GM18511 (cell line): Measurements from ENCODE around the gene DRGX.

ENCODE experiments used
- ATAC-seq: cut with Tn5 transposase; IDR thresholded peaks from one replicate; pipeline ENCODE4 v1.9.1; 2021; ENCODE audit warnings: mild to moderate bottlenecking, moderate library complexity; ENCODE audit not compliant: unreplicated experiment

Gene DRGX

DNA sequence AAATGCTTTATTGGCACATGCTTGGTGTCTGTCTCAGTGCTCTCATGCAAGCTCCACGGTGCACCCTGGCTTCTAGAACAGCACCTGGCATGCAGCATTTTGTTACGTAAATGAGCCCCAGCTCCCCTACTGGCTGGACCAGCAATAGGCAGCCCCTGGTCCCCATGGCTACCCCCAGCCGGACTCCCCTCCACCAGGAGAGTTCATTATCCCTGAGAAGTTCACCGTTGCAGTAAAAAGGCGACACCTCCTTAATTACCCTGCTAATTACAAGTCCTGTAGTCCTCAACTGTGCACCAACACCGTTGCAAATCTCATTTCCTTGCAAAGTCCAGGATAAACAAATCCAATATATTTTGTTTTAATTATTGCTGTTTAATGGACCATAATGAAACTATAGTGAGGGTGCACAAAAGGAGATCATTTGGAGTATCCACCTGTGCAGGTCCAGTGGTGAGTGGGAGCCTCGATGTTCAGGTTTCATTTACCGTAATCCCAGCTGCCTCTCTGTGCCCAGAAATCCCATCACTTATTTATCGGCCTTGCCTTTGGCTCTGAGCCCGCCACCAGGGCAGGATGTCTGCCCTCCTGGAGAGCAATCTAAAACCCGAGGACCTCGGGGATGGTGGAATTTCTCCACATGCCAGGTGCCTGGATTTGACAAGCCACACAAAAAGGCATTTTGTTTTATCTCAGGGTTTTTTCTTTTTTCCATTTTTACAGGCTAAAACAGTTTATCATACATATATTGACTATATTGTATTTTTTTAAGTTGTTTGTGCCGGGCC is 12.8 kb upstream of the DRGX start:
- no peak for ATAC-seq

DNA sequence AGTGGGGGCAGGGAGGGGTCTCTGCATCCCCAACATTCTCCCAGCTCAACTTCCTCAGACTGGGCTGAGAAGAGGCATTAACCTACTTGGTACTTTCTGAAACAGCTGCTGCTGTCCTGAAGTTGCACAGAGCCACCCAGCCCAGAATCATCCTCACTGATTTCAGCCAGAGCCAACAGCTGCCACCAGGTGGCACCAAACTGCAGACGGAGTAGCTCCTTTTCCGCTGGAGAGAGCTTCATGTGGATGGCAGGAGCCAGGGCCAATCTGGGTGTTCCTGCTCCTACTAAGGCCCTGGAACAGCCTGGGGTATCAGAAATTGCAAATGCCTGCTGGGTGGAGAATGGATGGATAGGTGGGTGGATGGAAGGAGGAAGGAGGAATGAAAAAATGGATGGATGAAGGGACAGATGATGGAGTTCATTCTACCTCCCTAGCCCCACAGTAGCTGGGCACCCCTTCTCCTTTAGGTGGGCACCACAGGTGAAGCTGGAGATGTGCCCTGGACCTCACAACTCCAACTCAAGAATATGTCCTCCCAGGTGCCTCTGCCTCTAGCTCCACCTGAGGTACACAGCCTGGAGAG is 11.8 kb upstream of the DRGX start:
- ATAC-seq = no peak

DNA sequence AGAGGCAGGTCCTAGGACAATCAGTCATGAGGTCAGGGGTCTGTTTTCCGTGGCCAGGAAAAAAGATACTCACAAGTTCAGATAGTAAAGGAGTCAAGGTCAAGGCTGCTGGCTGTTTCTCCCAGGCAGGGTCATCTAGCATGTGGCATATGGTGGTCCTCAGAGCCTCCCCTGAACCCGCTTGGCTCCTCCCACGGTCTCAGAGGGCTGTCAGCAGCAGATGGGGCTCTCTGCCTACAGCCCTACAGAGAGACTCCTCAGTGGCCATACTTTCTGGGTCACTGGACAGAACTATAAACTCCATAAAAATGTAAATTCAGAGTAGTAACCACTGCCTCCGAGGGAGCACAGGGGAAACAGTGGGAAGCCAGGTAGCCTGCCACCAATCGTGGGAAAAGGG is 11.3 kb upstream of the DRGX start:
- ATAC-seq = no peak

DNA sequence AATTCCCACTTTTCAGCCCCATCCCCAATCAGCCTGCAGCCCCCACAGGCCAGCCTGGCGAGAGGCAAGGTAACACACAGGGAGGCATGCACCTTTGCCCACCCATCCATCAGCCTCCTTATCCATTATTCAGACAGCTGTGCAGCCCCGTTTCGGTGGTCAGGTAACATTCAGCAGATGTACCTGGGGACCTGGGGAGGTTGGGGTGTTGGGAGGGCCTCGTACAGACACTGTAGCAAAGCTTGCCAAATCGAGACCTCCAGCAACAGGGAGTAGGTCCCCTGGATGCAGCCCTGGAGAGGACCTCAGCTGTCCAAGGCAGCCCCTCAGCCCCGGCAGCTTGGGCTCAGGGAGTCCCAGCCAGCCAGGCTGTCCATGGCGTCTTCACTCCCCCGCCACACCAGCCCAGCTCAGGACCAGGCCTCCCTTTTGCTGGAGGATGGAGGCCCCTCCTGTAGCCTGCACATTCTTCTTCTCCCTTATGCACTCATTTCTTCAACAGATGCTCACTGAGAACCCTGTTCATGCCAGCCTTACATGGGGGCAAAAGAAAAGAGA is 8.5 kb upstream of the DRGX start:
- ATAC-seq = no peak

DNA sequence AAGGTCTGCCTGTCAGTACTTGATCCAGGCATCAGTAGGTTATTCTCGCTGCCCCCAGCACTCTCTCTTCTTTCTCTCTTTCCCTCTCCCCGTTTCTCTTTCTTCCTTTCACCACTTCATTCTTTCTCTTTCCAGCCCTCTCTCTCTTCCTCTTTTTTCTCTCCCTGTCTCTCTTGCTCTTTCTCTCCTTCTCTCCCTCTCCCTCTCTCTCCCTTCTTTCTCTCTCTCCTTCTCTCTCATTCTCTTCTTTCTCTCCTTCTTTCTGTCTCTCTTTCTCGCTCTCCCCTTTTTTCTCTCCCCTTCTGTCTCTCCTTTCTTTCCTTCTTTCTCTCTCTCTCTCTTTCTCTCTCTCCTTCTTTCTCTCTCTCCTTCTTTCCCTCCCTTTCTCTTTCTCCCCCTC is 7.5 kb upstream of the DRGX start:
- no peak for ATAC-seq

DNA sequence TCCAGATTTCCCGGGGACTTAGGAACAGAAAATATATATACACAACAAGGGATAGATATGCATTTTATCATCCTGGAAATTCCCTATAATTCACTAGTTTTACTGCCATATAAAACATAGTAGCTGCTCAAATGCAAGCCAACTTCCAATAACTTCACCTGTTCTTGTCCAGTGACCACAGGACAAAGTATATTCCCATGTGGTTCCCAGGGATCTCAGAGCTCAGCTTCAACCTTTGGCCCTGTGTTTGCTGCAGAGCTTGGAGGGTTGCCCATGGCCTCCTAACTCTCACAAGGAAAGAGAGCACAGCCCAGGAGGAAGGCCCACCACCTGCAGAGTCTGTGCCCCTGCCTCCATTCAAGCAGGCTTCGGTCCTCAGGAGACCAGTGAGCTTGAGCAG is 4.5 kb upstream of the DRGX start:
- ATAC-seq = no peak

DNA sequence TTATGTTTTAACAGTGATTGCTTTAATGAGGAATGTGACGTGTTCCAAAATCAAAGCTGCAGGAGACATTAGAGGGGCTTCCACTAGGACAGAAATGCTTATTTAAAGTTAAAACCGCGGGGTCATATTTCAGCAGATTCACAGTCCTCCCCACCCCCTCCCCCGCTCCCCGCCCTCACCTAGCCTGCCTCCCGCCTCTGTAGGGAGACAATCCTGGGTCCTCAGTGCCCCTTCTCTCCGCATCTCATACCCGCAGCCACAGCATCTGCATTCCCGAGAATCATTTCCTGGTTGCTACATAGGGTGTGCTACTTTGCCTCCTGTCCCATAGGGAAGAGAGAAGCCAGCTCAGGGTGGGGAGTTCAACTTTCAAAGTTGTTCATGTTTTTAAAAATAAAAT is 3.1 kb upstream of the DRGX start:
- no peak for ATAC-seq

DNA sequence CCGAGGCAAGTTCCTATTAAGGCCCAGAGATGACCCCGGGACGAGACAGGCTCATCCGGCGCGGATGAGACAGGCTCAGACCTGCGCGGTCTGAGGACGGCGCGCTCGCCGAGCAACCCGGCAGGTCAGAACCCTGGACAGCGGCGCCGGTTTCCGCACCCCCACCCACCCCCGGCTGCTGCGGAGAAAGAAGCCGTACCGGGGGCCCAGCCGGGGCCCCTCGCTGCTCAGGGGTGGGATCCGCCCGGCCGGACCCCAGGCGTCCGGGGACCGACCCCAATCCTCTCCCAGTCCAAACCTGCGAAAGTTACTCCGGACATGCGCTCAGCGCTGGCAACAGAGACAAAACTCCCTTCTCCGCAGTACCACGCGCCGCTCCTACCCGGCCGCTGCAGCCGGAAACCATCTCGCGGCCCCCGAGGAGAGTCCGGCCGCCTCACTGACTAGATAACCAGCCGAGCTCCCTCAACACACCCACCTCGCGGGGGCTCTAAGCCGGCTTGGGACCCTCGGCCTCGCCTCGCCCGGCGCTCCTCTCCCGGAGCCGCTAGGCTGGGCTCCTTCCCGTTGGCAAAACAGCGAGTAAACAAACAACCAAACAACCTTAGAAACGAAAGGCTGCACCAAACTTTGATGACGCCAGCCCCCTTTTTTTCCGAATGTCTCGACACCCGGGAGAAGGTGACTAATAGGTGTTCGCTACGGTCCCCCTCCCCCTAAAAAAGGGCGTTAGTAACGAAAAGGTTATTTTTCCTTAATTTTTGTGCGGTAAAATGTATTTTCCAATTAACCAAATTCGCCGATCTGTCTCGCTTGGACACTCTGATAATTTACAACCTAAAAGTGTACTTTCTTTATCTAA is 2.3 kb upstream of the DRGX start:
- peak; percentile 66 for ATAC-seq

DNA sequence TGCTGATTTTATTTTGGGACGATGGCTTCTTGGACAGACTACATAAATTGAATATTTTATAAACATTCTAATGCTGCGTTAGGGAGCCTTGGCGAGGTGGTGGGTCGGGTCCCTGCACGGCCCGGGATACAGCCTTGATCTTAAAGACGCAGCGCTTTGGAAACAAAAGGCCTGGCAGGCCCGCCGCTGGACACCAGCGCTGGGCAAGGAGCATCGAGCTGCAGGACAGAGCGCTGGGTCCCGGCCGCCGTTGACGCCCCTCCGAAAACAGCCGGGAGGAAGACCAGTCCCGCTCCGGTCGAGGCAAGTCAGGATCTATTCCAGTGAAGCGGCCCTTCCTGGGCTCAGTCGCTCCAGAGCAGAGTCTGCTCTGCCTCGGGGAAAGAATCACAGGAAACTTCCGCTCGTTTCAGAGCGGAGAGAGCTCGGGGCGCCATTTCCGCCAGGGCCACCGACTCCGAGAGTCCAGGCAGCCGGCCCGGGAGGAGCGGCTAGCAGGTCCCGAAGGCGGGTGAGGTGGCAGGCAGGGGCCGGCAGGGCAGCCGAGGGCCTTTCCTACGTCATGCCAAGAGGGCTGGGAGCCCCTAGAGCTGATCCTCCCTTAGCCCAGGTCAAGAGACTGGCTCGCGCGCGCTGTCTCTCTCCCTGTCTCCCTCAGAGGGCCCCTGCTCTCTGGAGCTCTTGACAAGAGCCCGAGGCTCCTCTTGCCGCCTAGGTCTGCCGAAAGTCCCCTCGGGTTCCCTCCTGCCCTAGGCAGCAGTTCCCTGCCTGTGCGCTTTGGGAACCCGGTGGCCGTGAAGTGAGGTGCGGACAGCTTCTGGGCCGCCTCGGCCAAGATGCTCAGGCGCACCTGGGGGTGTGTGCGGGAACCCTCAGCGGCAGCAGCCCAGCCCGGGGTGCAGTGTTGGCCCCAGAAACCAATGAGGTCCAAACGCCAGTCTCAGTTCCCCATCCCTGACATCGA is 1.4 kb upstream of the DRGX start:
- ATAC-seq = peak; percentile 18

DNA sequence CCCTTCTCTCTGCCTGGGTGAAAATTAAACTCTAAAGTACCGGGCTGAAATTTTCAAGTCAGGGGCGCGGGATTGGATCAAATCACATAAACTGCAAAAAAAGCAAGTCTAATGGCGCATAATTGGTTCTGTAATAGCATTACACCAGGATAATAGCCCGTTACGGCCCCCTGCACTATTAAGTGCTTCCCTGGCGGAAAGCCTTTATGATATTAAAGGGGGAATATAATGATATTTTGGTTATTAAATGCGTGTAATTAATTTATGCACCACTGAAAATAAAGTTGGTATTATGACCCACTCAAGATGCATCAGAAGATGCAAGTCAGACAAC is 744 bp upstream of the DRGX start:
- ATAC-seq = no peak

DNA sequence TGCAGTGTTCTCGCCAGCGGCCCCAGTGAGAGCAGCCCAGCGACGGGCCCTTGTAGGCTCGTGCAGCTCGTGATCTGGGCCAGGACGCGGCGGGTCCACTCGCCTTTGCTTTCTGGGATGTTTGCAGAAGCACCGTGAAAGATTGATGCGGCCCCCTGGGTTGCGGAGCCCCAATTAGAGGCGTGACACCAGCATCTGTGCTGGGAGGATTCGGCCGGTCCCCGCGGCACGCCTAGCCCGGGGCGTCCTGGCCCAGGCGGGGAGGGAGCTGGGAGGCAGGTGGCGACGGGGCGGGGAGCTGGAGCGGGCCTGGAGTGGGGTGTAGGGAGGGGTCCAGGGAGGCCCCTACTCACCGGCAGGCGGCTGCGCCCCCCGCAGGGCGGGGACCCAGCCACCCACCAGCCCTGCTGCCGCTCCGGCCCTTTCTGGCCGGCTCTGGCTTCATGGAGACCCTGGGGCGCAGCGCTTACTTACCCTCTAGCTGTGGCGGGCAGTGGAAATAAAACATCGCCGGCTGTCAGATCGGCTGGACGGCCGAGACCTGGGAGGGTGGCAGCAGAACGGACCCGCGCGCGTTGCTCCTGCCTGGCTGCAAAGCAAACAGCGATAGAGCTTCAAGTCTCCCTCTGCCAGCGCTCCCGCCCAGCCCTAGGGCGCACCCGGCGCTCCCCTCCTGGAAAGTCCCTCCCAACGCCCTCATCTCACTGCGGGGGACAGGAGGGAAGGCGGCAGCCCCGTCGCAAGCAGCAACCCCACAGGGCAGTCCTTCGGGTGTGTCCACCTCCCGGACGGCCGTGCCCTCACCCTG is 752 bp downstream of the DRGX start:
- ATAC-seq = no peak

DNA sequence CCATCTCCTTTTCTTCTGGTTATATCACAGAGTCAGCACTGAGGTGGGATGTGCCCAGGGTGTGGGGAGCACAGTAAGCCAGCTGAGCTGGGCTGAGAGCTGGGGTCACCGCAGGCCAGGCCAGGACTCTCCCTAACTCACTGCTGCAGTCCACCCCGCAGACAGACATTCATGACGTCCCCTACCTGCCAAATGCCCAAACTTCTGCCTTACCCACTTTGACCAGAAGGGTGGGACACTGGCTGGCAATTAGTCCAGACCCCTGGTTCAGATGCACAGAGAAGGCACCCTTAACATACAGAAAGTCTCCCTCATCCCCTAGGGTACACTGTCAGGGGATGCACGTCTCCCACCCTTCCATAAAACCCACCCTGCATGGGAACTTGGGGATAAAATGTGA is 2.1 kb downstream of the DRGX start:
- ATAC-seq = no peak

DNA sequence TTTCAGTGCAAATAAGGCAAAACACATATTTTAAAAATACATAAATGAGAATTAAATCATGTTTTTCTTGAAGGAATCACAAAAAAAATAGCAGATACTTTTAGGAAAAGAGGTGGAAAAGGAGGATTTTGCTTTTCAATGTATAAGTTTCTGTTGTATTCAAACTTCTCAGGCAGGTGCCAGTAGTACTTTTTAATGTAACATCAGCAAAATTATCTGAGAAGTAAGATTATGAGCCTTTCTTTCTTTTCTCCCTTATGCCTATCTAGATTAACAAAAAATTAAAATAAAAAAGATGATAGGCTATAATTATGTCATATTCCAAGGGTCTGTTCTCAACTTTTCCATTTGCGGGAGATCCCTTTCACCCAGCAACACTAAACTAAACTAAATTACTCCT is 2.6 kb downstream of the DRGX start:
- ATAC-seq = no peak

DNA sequence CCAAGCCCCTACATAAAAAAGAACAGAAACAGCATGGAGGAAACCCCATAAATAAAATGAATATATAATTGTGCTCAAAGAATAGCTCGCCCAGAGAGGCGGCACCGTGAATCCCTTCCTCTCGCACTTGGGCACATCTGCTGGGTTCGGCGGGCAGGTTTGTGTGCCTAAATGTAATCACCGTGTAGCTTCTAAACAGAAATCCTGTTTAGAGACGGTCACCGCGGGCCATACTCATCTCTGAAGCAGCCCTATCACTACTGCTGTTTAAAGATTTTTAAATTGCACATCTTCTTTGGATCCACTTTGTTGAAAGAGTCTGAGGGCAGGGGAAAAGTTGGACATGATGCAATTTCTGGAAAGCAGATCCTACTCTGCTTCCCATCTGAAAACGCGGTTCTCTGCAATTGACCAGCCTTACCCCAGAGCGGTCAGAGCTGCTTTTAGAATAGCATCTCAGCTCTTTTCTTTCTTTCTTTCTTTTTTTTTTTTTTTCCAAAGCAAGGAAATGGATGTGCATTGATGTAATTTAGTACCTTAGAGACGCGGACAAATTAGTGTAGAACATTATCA is 6.4 kb downstream of the DRGX start:
- ATAC-seq = no peak

DNA sequence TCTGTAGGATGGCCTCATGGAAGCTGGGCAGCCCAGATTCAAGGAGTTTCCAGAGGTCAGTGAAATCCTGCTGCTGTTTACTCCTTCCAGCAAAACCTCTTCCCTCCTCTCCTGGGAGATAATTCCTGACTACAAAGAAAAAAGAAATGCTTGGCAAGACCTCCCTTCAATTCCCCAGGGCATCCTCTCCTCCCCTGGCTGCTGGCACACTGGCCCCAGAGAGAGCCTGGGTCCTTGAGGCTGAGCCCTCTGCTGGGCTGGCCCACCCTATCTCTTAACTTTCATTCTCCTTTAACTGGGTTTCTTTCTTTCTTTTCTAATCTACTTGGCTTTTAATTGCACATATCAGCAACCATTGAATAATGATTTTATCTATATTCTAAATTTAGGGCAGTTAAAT is 7.7 kb downstream of the DRGX start:
- ATAC-seq = no peak

DNA sequence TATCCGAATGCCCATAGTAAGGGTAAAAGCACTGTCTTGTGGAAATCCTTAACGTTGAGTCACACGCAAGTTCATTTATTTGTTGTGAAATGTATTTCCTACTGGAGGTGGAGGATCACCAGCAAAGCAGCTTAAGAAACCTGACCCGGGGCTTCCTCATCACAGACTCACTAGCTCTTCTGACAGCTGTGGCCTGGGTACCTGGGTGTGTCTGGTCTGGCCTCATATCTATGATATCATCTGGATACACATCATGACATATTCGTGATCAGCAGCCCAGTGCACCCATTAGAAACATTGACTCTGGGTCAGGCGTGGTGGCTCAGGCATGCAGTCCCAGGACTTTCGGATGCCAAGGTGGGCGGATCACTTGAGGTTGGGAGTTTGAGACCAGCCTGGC is 8.8 kb downstream of the DRGX start:
- ATAC-seq = no peak

DNA sequence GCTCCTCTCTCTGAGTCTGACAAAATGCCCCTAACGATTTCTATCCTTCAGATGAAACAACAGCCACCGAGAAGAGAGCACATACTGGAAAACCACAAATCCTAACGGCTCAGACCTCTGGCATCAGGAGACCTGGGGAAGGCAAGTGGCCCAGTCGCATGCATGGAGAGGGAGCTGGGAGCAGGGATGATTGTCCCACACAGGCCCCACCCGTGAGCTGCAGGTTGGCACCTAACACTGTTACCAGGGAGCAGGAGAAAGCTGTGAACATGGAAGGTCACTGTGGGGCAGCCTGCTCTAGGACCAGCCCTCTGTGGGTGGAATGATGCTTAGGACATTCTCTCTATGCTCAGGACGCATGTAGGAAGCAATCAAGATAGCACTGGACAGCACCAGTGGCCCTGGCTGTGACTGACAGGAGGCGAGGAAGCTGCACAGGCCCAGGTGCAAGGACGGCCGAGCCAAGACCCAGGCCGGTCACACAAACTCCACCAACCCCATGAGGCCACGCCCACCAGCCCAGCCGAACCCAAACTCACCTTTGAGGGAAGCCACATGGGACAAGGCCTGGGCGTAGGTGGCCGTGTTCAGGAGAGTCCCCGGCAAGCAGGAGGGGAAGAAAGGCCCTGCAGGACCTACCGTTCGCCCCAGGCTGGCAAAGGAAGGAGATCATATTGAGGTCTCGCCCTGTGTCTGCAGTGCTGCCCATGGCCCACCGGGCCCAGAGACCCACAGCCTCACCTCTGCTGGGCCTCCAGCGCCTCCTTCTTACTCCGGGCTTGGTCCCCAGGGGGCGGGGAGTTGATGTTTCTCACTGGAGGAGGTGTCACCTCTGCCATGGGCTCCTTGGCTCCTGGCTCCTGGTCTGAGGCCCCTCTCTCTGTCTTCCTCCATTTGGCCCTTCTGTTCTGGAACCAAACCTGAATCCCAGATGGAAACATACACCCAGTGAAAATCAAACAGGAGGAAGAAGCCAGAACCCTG is 9.7 kb downstream of the DRGX start:
- no peak for ATAC-seq

DNA sequence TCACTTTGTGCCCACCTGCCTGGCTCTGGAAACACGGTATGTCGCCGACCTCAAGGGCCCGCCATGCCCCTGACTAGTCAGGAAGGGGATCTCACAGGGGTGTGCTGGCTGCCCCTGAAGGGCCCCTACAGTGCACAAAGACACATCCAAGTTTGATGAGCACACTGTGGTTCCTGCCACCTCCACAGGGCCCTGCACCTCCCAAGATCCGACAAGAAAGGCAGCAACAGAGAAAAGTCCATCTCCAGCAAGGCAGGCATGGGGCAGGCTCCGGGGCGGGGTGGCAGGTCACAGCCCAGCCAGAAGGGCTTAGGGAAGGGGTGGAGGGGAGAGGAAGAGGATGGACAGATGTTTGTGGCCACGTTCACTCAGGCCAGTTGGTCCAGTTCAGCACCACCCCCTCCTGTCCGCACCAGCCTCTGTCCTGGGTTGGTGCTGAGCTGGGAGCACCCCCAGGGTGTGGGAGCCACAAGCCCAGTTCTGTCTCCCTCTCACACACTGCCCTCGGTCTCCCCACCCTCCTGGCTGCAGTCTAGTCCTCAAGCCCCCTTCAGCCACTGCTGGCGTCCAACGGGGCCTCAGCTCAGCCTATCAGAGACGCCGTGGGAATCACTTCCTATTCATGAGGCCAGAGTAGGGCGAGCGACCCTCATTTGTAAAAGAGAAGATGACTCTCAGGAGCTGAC is 11.5 kb downstream of the DRGX start:
- no peak for ATAC-seq
